Chondrocyte (in vitro differentiated cells): ENCODE data around the gene CDH8. TPM values are rescaled to one million over a fixed set of nuclear protein-coding genes. Genes with fewer than 3 reads are reported as not detected.
"Not testable (repeated sequence)": the region's sequence is repeated elsewhere in the genome, so short reads cannot be mapped to it uniquely, and the experiment has no call there.

ENCODE experiments used
- DNase-seq: peaks from one replicate; pipeline ENCODE4 v3.0.0; 2021; ENCODE audit warnings: mixed read lengths, low spot score
- H3K27ac Mint-ChIP-seq: one replicate; pipeline ENCODE4 v1.8.0; 2021; ENCODE audit warnings: mild to moderate bottlenecking, moderate library complexity, mixed read lengths; ENCODE audit not compliant: unreplicated experiment
- H3K27me3 Mint-ChIP-seq: 2 replicates; pipeline ENCODE4 v1.8.0; 2021; ENCODE audit warnings: low read depth, mixed read lengths
- H3K36me3 Mint-ChIP-seq: 2 replicates; pipeline ENCODE4 v1.8.0; 2021; ENCODE audit warnings: low read depth, mixed read lengths
- H3K4me1 Mint-ChIP-seq: 2 replicates; pipeline ENCODE4 v1.8.0; 2021; ENCODE audit warnings: low read depth, mild to moderate bottlenecking, mixed read lengths
- H3K4me3 Mint-ChIP-seq: one replicate; pipeline ENCODE4 v1.8.0; 2021; ENCODE audit warnings: mild to moderate bottlenecking, moderate library complexity, mixed read lengths; ENCODE audit not compliant: unreplicated experiment
- H3K9me3 Mint-ChIP-seq: 2 replicates; pipeline ENCODE4 v1.8.0; 2021; ENCODE audit warnings: low read depth, mixed read lengths
- CTCF ChIP-seq: fragments of 200-600 bp; sonication (generic); IDR thresholded peaks from 2 replicates; pipeline ENCODE4 v1.5.0; 2021; ENCODE audit warnings: antibody characterized with exemption, mild to moderate bottlenecking, moderate library complexity
- total RNA-seq: library from RNA; stranded (reverse); gene quantifications from 3 replicates; pipeline ENCODE4 v1.2.1, GENCODE V29; 2021

Gene CDH8
- total RNA-seq, 1 donor from 2014 or later = 5.7 TPM

GRCh38 chr16:61929776-61930175 is 106.5 kb downstream of the CDH8 start:
- Mint-ChIP-seq H3K36me3 (no peaks in the 10 kb centered on the region), H3K27ac (no peak overlapping the region), H3K4me1 (peaks cover 2% of the 10 kb centered on the region), H3K4me3 (no peak overlapping the region), H3K27me3 (no peaks in the 10 kb centered on the region), H3K9me3 (no peaks in the 10 kb centered on the region)
- no peak for TF ChIP-seq CTCF
- no peak for DNase-seq

GRCh38 chr16:61926766-61927165 is 109.5 kb downstream of the CDH8 start:
- no peaks in the 10 kb centered on the region for H3K36me3 Mint-ChIP-seq
- H3K4me3 Mint-ChIP-seq = no peak overlapping the region
- TF ChIP-seq CTCF = no peak
- no peak overlapping the region for H3K27ac Mint-ChIP-seq
- no peaks in the 10 kb centered on the region for H3K27me3 Mint-ChIP-seq
- no peaks in the 10 kb centered on the region for H3K9me3 Mint-ChIP-seq
- no peaks in the 10 kb centered on the region for H3K4me1 Mint-ChIP-seq
- no peak for DNase-seq

- Mint-ChIP-seq H3K27me3 (no peaks in the 10 kb centered on the region), H3K9me3 (peaks cover 3% of the 10 kb centered on the region), H3K36me3 (no peaks in the 10 kb centered on the region), H3K4me1 (no peaks in the 10 kb centered on the region), H3K27ac (no peak overlapping the region), H3K4me3 (no peak overlapping the region)
- TF ChIP-seq CTCF = no peak
- DNase-seq = no peak
These were observed 112.6 kb downstream of the CDH8 start for GRCh38 chr16:61923629-61924028.

- no peak for DNase-seq
- H3K27ac Mint-ChIP-seq = no peak overlapping the region
- H3K9me3 Mint-ChIP-seq = peaks cover 3% of the 10 kb centered on the region
- no peak overlapping the region for H3K4me3 Mint-ChIP-seq
- H3K27me3 Mint-ChIP-seq = no peaks in the 10 kb centered on the region
- no peaks in the 10 kb centered on the region for H3K36me3 Mint-ChIP-seq
- TF ChIP-seq CTCF = no peak
- peaks cover 4% of the 10 kb centered on the region for H3K4me1 Mint-ChIP-seq
These were observed 114.9 kb downstream of the CDH8 start for GRCh38 chr16:61921373-61921772.

- H3K36me3 Mint-ChIP-seq, H3K4me1 Mint-ChIP-seq, H3K27ac Mint-ChIP-seq, H3K27me3 Mint-ChIP-seq, H3K9me3 Mint-ChIP-seq, DNase-seq: not testable (repeated sequence)
- peak overlapping the region; percentile 70 for H3K4me3 Mint-ChIP-seq
These were observed 118.1 kb downstream of the CDH8 start for GRCh38 chr16:61917865-61918826.

- no peak for TF ChIP-seq CTCF
- Mint-ChIP-seq H3K9me3 (peaks cover 3% of the 10 kb centered on the region), H3K27me3 (peaks cover 10% of the 10 kb centered on the region), H3K4me1 (peaks cover 4% of the 10 kb centered on the region), H3K36me3 (no peaks in the 10 kb centered on the region), H3K4me3 (no peak overlapping the region), H3K27ac (no peak overlapping the region)
- no peak for DNase-seq
These were observed 120.7 kb downstream of the CDH8 start for GRCh38 chr16:61915569-61915968.
